K562 treated with DMSO at 1 percent for 12 hours (cell line): ENCODE measurements around the gene STAB1. TPM values are rescaled to one million over a fixed set of nuclear protein-coding genes. Genes with fewer than 3 reads are reported as not detected.

ENCODE experiments used
- total RNA-seq: library from RNA; unstranded; fragments of 300-600 nt; gene quantifications from 2 replicates; pipeline ENCODE4 v1.2.3, GENCODE V29; 2022; ENCODE audit not compliant: insufficient read depth

STAB1 gene
- 0.16 and 0.28 TPM in 2 replicates for total RNA-seq

GRCh38 chr3:52494886-52495495 is at the start of gene STAB1:
STAB1 (plus strand) TSS chr3:52495338; CDS start chr3:52495414, 76 bp downstream.

GRCh38 chr3:52453496-52454249 is 41.5 kb upstream of the STAB1 start, which contains the start of gene TNNC1:
TNNC1 (minus strand) TSS chr3:52454041; CDS start chr3:52454015, 26 bp downstream.

GRCh38 chr3:52455283-52456168 is 39.6 kb upstream of the STAB1 start, which contains the start of gene NISCH:
NISCH (plus strand) TSS chr3:52455604; CDS start chr3:52455642, 38 bp downstream.

DNA sequence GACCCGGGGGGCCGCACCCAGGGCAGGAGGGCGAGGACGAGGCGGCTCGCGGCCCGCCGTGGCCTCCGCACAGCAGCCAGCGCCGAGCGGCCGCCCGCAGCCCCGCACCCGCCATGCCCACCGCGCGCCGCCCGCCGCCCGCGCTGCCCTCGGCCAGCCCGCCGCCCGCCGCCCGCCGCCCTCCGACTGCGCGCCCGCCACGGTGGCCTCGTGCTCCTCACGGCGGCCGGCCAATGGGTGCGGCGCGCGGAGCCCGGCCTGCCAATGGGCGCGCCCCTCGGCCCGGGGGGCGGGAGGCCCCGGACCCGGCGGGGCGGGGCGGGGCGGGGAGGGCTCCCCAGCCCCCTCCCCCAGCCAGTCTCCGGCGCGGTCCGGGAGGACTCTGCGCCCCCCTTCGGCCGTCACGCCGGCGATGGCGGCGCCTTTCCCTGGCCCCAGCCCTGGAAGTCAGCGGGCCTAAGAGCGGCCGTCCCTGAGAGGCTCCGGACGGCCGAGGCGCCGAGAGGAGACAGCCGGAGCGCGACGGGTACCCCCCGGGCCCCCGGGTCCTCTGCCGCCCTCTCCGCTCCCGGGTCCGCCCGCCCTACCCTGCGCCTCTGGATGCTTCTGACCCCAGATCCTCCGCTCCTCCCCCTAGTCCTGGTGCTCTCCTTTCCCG is 38.6 kb downstream of the STAB1 start, which contains the start of gene NT5DC2:
Gene NT5DC2 (minus strand): TSS at position 235 of the 658 bp plus-strand sequence. CDS start 120 bp downstream, at position 115.

DNA sequence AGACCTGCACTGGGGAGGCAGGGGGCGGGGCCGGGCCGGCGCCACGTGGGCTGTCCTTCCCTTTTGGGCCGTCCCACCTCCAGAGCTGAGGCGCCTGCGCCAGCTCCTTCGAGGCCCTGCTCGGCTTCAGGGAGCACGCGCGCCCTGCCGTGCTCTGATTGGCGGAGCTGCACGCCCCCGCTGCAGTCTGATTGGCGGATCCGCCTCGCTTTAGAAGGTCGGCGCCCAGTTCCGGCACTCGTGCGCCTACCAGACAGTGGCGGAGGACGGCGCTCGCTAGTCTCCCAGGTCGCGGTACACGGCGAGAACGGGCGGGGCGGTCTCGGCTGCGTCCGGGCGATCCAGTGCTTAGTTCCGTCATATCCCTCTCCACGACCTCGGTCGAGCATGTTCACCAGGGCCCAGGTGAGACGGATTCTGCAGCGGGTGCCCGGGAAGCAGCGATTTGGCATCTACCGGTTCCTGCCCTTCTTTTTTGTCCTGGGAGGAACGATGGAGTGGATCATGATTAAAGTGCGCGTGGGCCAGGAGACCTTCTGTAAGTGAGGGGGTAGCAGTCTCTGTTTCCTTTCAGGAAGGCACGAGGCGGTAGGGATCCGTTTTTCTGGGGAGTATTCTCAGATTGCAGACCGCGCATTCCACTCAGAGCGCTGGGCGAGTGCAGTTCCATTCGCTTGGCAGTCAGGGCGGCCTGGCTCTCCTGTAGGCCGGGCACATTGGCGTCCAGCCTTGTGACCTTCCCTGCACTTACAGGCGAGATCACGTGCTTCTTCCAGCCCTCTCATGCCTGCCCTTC is 41.4 kb downstream of the STAB1 start, which contains the start of gene UQCC5:
Gene UQCC5 (plus strand): TSS at position 237 of the 796 bp plus-strand sequence. CDS start 151 bp downstream, at position 388.

Other genes starting within 250 kb of the STAB1 start
- gene PPM1M, start 249.6 kb upstream of the STAB1 start, total RNA-seq = 8.1 and 12.7 TPM in 2 replicates
- gene WDR82, start 216.7 kb upstream of the STAB1 start, total RNA-seq = 14.2 and 36.3 TPM in 2 replicates
- 3.0 TPM in 2 replicates for gene GLYCTK, start 207.5 kb upstream of the STAB1 start, total RNA-seq
- gene DNAH1, start 179.0 kb upstream of the STAB1 start, total RNA-seq = 0.16 and 1.1 TPM in 2 replicates
- gene BAP1, start 85.3 kb upstream of the STAB1 start, total RNA-seq = 43.9 and 50.0 TPM in 2 replicates
- gene PHF7, start 84.7 kb upstream of the STAB1 start, total RNA-seq = 14.3 and 23.0 TPM in 2 replicates
- 0.75 TPM in 1 of 2 replicates, not detected in the other for gene SEMA3G, start 50.2 kb upstream of the STAB1 start, total RNA-seq
- not detected in 2 replicates for gene TNNC1, start 41.3 kb upstream of the STAB1 start, total RNA-seq
- 23.4 and 64.2 TPM in 2 replicates for gene NISCH, start 39.7 kb upstream of the STAB1 start, total RNA-seq
- 100 and 116 TPM in 2 replicates for gene NT5DC2, start 38.5 kb downstream of the STAB1 start, total RNA-seq
- gene UQCC5, start 41.3 kb downstream of the STAB1 start, total RNA-seq = 9.1 and 44.0 TPM in 2 replicates
- 2.4 and 21.5 TPM in 2 replicates for gene PBRM1, start 190.6 kb downstream of the STAB1 start, total RNA-seq
- gene GNL3, start 190.7 kb downstream of the STAB1 start, total RNA-seq = 27.8 and 46.8 TPM in 2 replicates
- 26.1 and 35.6 TPM in 2 replicates for gene GLT8D1, start 210.5 kb downstream of the STAB1 start, total RNA-seq
- gene SPCS1, start 210.8 kb downstream of the STAB1 start, total RNA-seq = 62.2 and 95.9 TPM in 2 replicates